ENCODE measurements around the gene SSPN. TPM values are rescaled to one million over a fixed set of nuclear protein-coding genes. Genes with fewer than 3 reads are reported as not detected.

Gene SSPN
- total and polyA plus RNA-seq, 12 donors, result 5.9 to 115 (median 83.7) TPM

DNA sequence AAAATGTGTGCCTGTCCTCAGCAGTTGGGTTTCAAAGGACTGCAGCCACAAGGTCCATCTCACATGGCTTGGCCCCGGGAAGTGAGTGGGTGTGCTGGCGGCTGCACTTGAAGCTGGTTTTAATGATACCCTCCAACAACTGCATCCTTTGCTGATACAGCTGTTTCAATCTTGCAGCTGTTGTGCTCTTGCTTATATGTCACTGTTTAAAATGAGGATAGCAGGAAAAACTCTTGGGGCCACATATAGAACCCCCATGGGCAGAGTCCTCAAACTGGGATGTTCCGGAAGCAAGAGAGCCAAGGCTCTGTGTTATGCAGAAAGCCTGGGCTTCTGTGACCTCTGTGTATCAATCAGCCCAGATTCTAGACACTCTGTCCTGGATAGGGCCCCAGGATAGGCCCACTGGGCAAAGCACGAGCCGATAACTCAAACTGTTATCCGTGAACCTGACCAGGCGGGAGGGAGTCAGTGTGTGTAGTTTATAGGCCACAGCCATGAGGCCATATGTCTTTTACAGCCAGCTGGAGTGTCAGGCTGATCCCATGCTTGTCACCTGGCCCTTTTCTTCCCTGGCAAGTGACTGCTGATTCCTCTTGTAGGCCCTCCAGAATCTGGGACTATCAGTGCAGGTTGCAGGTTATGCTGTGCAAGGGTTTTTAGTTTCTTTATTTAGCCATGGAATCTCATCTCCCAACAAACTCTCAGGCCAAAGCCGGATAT lies 74.3 kb downstream of the SSPN start:
- TF ChIP-seq, protein P1, sequence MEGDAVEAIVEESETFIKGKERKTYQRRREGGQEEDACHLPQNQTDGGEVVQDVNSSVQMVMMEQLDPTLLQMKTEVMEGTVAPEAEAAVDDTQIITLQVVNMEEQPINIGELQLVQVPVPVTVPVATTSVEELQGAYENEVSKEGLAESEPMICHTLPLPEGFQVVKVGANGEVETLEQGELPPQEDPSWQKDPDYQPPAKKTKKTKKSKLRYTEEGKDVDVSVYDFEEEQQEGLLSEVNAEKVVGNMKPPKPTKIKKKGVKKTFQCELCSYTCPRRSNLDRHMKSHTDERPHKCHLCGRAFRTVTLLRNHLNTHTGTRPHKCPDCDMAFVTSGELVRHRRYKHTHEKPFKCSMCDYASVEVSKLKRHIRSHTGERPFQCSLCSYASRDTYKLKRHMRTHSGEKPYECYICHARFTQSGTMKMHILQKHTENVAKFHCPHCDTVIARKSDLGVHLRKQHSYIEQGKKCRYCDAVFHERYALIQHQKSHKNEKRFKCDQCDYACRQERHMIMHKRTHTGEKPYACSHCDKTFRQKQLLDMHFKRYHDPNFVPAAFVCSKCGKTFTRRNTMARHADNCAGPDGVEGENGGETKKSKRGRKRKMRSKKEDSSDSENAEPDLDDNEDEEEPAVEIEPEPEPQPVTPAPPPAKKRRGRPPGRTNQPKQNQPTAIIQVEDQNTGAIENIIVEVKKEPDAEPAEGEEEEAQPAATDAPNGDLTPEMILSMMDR (IDR thresholded peaks at IDR 0.05), result no peak
- WGBS, 2 donors, result 65 to 76% methylated on average over 8 of the region's 8 CpGs
- H3K36me3 ChIP-seq, result no peaks in the 10 kb centered on the region
- ATAC-seq, result peak in 2 of 8 donors; percentile 33 to 34
- no peak overlapping the region for H3K4me3 ChIP-seq
- H3K9me3 ChIP-seq, result peaks cover 0 to 6% (median 0%) of the 10 kb centered on the region in 11 donors
- intact Hi-C loops (cut with DNase I), result loop anchor here in 5 of 10 donors (5.0 to 10.0 kb wide), 2 partner anchors 72 to 145 kb away; partner anchors contain the start of genes BHLHE41 (in 5 of the 5) and SSPN (in 1 of the 5)
- no peak for DNase-seq
- peaks cover 10 to 54% (median 41%) of the 10 kb centered on the region in 9 donors for H3K4me1 ChIP-seq
- H3K27ac ChIP-seq, result peak overlapping the region in 5 of 10 donors; percentile 19 to 65 (median 43)
- no peaks in the 10 kb centered on the region for H3K27me3 ChIP-seq

DNA sequence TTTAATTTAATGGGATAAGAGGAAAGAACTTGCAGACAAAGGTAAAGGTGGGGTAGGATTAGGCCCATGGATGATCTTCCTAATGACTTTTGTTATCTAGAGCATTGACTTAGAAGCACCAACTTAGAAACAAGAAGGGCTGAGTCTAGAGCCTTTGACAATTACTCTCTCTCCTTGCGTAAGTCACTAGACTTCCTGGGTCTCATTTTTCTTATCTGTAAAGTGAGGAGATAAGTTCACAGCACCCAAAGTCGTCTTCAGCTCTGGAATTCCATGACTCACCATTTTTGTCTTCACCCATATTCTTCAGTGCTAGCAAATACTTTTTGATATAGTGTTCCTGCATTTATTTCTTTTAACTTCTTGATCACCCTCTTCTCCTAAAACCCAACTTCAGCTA lies 75.7 kb downstream of the SSPN start:
- no peak for ATAC-seq
- intact Hi-C loops (cut with DNase I), result loop anchor here in 5 of 10 donors (5.0 to 10.0 kb wide), 2 partner anchors 74 to 146 kb away; partner anchors contain the start of genes BHLHE41 (in 5 of the 5) and SSPN (in 1 of the 5)
- no peaks in the 10 kb centered on the region for H3K27me3 ChIP-seq
- H3K27ac ChIP-seq, result peak overlapping the region in 2 of 10 donors; percentile 32 to 58
- TF ChIP-seq, protein P1 (IDR thresholded peaks at IDR 0.05), result no peak
- H3K9me3 ChIP-seq, result no peaks in the 10 kb centered on the region
- peaks cover 10 to 65% (median 45%) of the 10 kb centered on the region in 9 donors for H3K4me1 ChIP-seq
- no peaks in the 10 kb centered on the region for H3K36me3 ChIP-seq
- no peak overlapping the region for H3K4me3 ChIP-seq
- DNase-seq, result no peak
- 79 to 91% methylated on average over 2 of the region's 2 CpGs for WGBS, 2 donors

DNA sequence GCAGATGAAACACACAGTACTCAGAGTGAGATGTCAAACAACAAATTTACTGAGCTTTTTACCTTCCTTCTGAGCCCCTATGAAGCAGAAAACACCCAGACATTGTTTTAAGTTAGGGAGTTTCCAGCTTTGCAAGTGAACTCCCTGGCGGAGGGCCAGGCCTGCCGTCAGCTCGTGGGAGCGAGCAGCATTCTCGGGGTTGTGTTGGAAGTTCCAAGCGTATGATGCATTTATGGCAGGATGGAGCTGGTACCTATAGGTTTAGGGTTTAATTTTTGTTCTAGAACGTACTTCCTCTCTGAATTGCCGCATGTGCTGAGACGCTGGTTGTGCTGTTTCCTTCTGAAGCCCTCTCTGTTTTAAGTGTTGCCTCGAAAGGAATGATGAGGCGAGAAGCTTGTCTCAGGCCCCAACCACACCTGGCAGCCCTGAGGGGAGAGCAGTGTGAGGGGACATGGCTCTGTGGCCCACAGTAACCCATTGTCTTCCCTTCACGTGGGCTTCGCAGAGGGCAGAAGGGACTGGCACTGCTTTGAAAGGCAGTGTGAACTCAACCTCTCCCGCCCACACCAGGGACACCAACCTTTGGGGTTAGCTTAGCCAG lies 76.6 kb downstream of the SSPN start:
- TF ChIP-seq, protein P1 (IDR thresholded peaks at IDR 0.05), result no peak
- DNase-seq (peak; percentile 81 to 87), ATAC-seq (peak in 4 of 8 donors; percentile 31 to 56 (median 40))
- Histone ChIP-seq H3K27me3 (no peaks in the 10 kb centered on the region), H3K27ac (peak overlapping the region in 3 of 10 donors; percentile 11 to 58 (median 32)), H3K36me3 (no peaks in the 10 kb centered on the region), H3K4me3 (no peak overlapping the region), H3K9me3 (no peaks in the 10 kb centered on the region), H3K4me1 (peaks cover 10 to 66% (median 45%) of the 10 kb centered on the region in 9 donors)
- intact Hi-C loops (cut with DNase I), result loop anchor here in 5 of 10 donors (5.0 to 10.0 kb wide), 2 partner anchors 75 to 147 kb away; partner anchors contain the start of genes BHLHE41 (in 5 of the 5) and SSPN (in 1 of the 5)
- 45 to 49% methylated on average over 14 of the region's 14 CpGs for WGBS, 2 donors

DNA sequence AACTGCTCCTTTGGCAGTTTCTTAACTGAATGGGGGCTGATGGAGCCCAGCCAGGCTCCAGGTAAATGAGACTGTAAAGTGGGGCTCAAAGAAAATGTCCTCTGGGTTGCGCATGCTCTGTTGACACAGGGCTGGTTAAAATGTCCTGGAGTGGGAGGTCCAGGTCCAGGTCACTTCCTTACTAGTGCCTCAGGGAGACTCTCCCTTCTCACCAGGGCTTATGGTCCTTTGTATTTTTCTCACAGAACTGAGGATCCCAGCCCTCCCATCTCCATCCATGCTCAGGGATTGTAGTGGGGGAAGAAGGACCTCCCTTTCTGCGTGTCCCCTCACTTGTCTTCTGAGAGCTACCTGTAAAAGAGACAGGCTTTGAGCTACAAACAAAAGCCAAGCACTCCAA lies 77.5 kb downstream of the SSPN start:
- no peak for ATAC-seq
- TF ChIP-seq, protein P1 (IDR thresholded peaks at IDR 0.05), result no peak
- Histone ChIP-seq H3K4me3 (no peak overlapping the region), H3K4me1 (peaks cover 10 to 72% (median 45%) of the 10 kb centered on the region in 9 donors), H3K27me3 (no peaks in the 10 kb centered on the region), H3K27ac (peak overlapping the region in 1 of 10 donors; percentile 79), H3K9me3 (no peaks in the 10 kb centered on the region), H3K36me3 (no peaks in the 10 kb centered on the region)
- WGBS, 2 donors, result 99 to 100% methylated on average over 2 of the region's 2 CpGs
- no peak for DNase-seq
- intact Hi-C loops (cut with DNase I), result loop anchor here in 5 of 10 donors (5.0 to 10.0 kb wide), 2 partner anchors 76 to 148 kb away; partner anchors contain the start of genes BHLHE41 (in 5 of the 5) and SSPN (in 1 of the 5)
